Suppressor macrophage treated with lipopolysaccharide for 4 hours (primary cell): Measurements from ENCODE around the gene DNAJC18.
"Not testable (repeated sequence)": the region's sequence is repeated elsewhere in the genome, so short reads cannot be mapped to it uniquely, and the experiment has no call there.

Experiments used
- DNase-seq: peaks from one replicate; pipeline ENCODE4 v3.0.0-alpha.2; 2020

The DNAJC18 gene

DNA sequence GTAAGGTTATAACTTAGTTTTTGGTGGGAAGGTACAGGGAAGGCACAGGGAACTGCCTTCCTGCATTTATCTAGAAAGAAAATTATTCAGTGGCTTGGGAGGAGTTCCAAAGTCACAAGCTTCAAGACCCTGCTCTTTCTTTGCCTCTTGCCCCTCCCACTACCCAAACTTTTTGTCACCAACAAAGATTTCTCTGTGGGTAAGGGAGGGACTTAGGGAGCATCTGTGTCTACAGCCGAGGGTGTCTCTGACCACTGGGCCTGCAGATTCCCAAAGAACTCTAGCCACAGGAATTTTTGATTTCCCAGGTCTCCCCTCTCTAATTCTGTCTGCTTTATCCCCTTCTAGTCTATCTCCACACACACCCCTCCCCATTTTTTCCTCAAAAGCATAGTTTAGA lies 21.1 kb upstream of the DNAJC18 start:
- DNase-seq: no peak

DNA sequence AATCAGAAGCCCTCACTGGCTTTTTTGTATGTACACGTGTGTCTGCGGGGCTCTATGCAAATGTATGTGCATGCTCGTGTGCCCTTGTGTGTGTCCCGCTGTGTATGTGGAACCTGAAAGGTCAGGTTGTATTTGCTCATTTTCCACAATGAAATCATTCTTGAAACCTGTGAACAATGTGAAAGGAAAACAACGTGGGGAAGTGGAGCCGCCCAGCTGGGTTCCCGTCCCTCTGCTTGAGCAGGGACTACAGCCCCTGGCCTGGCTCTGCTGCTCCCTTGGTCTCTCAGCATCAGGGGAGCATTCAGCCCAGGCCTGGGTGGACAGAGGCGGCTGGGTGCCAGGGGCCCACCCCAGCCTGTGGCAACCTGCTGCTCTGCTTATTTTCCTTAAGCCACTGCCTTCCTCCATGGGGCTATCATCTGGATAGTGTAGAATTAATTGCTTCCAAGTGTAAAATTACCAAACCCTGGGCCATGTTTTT lies 20.2 kb upstream of the DNAJC18 start:
- DNase-seq: no peak

DNA sequence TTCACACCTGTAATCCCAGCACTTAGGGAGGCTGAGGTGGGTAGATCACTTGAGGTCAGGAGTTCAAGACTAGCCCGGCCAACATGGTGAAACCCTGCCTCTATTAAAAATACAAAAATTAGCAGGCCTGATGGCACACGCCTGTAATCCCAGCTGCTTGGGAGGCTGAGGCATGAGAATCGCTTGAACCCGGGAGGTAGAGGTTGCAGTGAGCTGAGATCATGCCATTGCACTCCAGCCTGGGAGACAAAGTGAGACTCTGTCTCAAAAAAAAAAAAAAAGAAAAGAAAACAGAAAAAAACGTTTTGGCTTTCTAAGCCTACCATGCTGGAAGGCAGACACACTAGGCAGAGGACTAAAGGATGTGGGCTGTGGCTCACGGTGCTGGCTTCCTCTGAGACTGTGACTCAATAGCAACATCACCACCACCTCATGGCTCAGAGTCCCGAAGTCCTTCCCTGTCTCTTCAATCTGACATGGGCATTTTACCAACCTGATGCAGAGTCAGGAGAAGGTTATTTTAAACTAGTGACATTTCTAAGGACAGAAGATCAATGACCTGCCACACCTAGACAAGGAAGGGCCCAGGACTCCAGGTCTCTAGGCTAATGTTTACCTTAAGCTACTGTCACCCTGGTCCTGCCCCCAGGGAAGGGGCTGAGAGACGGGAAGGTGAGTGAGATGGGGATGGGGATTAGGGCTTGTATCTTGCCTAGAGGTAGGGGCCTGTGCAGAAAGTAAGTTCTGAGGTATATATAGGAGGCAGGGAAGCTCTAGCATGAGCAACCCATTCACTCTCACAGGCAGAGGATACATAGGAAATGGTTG lies 19.5 kb upstream of the DNAJC18 start:
- DNase-seq: peak; percentile 67

DNA sequence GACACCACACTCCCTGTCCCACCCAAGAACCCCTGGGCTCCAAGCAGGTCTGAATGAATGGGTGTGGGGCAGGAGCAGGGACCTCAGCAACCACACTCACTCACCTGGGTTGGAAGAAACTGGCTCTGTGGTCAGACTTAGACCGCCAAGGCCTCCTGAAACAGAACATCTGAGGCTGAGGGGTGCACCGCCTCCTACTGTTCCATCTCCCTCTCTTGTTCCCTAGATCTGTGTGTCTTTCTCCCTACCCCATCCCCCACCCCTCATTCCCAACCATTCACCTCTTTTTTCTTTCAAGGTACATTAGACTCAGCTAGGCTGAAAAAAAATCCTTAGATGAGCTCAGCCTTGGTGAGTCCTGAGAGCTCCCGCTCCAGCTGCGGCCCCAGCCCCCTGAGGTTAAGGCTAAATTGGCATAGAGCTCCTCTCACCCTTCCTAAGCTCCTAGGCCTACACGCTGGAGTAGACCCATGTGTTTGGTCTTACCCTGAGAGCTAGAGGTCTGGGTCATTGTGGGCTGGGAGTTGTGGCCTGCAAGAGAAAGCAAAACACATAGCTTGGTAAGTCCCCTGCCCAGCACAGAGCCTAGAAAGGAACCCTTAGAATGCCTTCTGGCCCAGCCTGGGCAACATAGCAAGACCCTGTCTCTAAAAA lies 18.5 kb upstream of the DNAJC18 start:
- DNase-seq: no peak

DNA sequence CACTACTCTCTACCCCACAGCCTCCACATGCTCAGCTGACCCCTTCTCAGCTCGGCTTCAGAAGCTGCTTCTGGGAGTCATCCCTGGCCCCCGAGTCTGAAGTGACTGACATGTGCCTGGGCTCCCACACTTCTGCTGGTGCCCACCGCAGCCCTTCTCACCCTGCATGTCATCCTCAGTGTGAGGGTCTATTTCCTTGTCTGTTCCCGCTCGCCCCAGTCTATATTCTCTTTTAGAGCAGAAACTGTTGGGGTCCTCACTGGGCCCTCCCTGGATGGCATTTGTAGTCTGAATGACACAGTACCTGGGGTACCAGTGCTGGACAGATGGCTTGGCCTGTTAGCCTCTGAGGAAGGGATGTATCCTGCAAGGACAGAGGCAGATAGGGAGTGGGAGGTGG lies 17.9 kb upstream of the DNAJC18 start:
- DNase-seq: no peak

DNA sequence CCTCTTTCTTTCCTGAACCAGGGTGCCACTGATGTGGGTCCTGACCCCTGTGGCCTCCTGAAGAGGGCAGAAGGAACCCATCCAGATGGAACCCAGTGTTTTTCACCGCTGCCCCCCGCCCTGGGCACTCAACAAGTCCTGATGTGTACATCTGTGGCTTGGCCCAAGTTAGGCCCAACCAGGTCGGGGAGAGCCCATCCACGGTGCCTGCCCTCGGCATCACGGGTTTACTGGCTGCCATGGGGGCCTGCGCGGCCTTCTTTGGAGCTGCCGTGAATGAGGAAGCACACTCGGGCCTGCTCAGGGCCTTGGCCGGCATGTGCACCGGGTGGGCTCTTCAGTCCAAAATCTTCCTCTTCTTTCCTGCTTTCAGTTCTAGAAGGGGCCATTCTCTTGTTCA lies 17.5 kb upstream of the DNAJC18 start:
- no peak for DNase-seq

DNA sequence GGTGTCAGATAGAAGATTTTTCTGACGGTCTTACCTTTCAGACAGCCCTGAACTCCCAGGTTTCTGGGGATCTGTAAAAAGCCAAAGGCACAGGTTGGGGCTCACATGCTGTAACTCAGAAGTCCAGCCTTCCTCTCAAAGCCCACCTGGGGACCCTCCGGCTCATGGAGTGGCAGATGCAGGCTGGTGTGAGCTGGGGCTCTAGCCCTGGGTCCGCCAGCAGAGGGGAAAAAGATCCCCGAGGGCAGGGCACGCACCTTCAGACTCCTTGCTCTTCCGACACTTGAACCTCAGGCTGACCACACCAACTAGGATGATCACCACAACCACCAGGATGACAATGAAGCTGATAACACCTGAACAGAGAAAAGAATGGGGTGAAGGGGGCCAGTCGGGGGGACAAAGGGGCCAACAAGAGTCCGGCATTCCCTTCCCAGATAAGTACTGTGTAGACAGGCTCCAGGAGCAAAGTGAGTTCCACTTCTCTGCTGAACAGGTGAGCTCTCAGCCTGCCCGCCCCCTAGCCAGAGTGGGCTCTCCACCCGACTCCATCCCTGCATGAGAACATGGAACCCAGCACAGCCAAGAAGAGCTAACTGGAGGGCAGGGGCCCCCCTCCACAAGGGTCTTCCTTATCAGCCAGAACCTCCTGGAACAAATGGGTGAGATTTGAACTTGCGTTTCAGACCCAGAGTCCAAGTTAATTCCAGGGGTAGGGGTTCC lies 15.4 kb upstream of the DNAJC18 start:
- no peak for DNase-seq

DNA sequence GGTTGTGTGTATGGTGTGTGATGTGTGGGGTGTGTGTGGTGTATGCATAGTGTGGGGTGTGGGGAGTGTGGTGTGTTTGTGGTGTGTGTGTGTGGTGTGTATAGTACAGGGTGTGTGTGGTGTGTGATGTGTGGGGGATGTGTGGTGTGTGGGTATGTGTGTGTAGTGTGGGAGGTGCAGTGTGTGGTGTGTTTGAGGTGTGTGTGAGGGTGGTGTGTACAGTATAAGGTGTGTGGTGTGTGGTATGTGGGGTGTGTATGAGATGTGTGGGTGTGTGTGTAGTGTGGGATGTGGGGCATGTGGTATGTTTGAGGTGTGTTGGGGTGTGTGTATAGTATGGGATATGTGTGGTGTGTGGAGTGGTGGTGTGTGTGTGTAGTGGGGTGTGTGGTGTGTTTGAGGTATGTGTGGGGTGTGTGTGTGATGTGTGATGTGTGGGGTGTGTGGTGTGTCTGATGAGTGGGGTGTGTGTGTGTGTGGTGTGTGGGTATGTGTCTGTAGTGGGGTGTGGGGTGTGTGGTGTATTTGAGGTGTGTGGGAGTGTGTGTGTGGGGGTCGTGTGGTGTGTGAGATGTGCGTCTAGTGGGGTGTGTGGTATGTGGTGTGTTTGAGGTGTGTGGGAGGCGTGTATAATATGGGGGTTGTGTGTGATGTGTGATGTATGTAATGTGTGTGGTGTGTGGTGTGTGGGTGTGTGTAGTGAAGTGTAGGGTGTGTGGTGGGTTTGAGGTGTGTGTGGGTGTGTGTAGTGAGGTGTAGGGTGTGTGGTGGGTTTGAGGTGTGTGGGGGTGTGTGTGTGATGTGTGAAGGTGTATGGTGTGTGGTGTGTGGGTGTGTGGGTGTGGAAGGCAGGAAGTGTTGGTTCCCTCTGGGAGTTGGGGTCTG lies 14.6 kb upstream of the DNAJC18 start:
- no peak for DNase-seq

DNA sequence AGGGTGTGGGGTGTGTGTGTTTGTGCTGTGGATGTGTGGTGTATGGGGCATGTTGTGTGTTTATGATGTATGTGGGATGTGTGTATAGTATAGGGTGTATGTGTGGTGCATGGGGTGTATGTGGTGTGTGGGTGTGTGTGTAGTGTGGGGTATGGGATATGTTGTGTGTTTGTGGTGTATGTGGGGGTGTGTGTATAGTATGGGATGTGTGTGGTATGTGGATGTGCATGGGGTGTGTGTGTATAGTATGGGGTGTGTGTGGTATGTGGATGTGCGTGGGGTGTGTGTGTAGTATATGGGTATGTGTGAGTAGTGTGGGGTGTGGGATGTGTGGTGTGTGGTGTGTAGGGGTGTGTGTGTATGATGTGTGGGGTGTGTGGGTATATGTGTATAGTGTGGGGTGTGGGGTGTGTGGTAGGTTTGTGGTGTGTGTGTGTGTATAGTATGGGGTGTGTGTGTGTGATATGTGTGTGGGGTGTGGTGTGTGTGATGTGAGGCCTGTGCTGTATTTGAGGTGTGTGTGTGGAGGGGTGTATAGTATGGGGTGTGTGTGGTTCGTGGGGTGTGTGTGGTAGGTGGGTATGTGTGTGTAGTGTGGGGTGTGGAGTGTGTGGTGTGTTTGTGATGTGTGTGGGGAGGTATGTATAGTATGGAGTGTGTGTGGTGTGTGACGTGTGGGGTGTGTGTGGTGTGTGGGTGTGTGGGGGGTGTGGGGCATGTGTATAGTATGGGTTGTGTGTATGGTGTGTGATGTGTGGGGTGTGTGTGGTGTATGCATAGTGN lies 12.7 kb upstream of the DNAJC18 start:
- no peak for DNase-seq

DNA sequence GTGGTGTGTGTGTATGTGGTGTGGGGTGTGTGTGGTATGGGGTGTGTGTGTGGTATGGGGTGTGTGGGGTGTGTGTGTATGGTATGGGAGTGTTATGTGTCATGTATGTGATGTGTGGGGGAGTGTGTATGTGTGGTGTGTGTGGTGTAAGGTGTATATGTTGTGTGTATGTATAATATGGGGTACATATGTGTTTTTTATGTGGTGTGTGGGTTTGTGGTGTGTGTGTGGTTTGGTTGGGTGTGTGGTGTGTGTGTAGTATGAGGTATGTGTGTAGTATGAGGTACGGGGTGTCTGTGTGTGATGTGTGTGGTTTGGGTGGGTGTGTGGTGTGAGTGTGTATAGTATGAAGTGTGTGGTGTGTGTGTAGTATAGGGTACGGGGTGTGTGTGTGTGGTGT lies 11.9 kb upstream of the DNAJC18 start:
- DNase-seq: no peak

DNA sequence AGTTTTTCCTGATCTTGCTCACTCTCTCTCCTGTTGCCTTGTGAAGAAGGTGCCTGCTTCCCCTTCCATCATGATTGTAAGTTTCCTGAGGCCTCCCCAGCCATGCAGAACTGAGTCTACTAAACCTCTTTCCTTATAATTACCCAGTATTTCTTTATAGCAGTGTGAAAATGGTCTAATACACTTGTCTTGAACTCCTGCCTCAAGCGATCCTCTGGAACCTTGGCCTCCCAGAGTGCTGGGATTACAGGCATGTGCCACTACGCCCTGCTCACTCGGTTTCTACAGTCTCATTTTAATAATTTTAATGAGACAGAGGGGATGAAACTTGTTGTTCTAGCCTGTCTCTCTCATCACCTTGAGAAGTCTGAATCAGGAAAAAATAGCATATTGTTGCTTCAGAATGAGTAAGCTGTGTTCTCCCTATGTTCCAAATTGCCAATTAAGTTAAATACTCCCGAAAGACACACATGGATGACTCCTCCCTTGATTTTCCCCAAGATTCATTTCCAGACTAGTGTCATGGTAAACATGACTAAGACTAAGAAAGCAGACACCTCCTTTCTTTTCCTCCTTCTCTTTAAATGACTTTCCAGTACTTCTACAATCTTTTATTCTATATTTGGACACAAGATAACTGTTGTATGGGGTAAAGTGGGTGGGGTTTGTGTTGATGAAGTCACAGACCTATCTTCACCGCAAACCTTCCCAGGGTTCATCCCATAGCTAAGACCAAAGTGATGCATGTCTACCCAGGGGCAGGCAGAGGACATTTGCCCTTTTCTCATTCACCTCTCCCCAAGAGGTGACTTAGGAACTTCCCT lies 7.8 kb upstream of the DNAJC18 start:
- no peak for DNase-seq

DNA sequence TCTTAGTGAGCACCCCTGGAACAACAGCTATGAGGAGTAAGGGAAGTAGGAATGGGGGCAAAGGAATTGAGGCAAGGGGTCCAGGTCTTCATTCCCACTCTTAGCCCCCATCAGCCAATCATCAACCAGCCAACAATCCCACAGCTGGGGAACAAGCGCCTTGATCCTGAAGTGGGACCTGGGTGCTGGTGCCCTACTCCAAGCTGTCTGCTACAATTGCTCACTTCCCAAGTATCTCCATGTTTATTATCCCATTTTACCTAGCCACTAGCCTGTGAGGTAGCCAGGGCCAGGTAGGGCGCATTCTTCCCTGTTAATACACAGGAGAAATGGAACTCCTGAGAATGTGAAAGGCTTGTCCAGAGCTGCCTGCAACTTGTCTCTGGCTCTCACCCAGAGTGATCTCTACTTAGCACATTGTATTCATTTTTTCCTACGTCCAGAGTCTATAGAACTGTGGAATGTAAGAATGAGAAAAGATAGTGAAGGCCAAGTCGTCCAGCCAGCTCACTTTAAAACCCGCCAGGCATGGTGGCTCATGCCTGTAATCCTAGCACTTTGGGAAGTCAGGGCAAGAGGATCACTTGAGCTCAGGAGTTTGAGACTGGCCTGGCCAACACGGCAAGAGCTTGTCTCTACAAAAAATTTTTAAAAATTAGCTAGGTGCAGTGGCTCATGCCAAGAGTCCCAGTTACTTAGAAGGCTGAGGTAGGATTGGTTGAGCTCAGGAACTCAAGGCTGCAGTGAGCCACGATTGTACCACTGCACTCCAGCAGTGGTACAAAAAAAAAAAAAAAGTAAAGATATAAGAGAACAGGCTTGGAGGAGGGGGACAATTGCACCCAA lies 6.2 kb upstream of the DNAJC18 start:
- DNase-seq: no peak

DNA sequence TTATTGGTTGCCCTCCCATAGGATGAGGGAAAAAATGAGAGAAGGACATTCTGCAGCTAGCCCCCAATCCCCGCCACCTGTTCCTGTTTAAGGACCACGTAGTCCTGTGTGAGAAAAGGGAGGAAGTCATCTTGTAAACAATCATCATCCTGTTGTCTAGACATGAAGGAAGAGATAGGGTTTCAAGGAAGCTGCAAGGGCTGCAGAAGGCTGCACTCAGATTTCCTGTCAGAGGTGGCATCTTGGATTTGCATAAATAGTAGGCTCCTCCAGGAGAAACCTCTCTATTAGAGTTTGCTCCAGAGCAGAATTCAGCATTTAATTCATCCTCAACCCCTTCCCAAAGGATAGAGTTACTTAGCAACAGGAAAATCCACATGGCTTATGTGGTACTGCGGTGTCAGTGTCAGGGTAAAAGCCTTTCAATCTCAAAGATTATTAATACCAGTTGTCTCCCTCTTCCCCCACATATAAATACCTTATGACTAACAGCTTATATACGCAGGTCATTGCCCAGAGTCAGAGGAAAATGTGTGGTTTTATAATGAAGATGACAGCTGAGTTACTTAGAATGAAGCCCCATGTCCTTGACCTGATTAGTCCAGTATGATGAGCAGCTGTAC lies 4.6 kb upstream of the DNAJC18 start:
- DNase-seq: no peak

DNA sequence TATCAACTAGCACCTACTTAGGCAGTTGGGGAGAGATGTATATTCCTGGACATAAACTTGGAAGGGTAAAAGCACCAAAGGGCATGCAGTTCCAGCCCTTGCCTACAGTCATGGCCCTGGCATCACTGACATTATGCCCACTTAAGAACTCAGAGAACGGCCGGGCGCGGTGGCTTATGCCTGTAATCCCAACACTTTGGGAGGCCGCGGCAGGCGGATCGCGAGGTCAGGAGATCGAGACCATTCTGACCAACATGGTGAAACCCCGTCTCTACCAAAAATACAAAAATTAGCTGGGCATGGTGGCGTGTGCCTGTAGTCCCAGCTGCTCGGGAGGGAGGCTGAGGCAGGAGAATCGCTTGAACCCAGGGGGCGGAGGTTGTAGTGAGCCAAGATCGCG lies 1.1 kb upstream of the DNAJC18 start:
- not testable (repeated sequence) for DNase-seq

DNA sequence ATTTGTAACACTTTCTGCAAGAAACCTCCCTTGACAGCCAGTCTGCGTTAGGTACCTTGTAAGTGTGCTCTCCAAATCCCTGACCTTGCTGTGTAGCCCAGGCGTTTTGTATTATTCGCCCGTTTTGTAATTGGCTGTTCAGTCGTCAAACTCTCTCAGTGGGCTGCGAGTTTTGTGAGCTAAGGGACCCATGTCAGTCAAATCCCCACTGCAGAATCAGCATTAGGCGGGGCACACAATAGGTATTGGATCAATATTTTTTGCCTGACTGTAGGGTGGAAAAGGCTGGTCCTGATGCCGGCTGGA lies 665 bp downstream of the DNAJC18 start:
- no peak for DNase-seq

DNA sequence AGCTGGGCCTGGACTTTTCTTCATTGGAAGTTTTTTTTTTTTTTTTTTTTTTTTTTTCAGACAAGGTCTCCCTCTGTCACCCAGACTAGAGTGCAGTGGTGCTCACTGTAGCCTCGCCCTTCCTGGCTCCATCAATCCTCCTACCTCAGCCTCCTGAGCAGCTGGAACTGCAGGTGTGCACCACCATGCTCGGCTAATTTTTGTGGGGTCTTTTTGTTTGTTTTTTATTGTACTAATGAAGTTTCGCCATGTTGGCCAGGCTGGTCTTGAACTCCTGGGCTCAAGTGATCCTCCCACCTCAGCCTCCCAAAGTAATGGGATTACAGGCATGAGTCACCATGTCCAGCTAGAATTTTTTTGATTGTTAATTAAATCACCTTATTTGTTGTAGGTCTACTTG lies 3.6 kb downstream of the DNAJC18 start:
- DNase-seq: no peak

DNA sequence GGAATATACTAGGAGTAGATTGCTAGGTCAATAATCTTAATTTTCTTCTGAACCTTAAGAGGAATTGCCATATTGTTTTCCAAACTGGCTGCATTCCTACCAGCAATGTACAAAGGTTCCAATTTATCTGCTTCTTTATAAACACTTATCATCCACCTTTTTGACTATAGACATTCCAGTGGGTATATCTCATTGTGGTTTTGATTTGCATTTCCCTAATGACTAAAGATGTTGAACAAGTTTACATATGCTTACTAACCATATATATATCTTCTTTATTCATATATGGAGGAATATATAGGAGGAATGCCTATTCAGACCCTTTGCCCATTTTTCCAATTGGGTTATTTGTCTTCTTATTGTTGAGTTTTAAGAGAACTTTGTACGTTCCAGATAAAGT lies 7.6 kb downstream of the DNAJC18 start:
- no peak for DNase-seq

DNA sequence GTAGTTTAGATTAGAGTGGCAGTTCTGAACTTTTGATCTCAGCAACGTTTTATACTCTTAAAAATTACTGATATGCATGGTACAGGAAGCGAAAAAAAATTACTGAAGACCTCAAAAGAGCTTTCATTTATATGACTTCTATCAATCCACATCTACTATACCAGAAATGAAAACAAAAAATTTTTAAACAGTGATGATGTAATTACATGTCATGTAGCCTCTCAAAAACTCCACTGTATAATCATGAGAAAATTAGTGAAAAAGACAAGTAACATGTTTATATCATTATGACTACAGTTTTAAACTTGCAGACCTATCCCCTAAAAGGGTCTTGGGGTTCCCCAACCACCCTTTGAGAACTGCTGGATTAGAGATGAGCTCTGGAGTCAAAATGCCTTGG lies 9.3 kb downstream of the DNAJC18 start:
- no peak for DNase-seq

DNA sequence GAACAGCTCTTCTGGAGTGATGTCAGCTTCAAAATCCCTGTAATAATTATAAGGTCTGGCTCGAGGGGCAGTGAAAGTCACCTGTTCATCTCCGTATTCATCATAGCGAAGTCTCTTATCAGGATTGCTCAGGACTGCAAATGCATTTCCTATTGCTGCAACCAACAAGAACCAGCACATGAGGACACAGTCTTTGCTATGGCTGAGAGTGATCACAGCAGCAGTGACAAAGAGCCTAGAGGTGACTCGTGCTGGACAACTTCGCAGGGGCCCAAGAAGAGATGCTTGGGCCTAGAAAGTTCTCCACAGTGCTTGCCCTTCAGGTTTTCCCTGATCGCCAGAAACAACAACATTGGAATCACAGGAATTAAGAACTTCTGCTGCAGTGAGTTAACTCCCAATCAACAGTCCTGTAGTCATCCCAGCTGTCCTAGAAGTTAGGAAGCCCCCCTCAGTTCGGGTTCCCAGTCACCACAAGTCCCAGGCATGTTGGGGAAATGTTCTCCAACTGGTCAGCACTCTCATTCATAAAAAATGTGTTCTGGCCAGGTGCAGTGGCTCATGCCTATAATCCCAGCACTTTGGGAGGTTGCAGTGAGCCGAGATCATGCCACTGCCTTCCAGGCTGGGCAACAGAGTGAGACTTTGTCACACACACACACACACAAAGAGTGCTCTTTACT lies 13.0 kb downstream of the DNAJC18 start:
- DNase-seq: no peak
